Glomerular endothelial cell (primary cell): Measurements from ENCODE around the gene TSPAN3. TPM values are rescaled to one million over a fixed set of nuclear protein-coding genes. Genes with fewer than 3 reads are reported as not detected.

Source experiments
- DNase-seq: peaks from one replicate; pipeline ENCODE4 v3.0.0-alpha.2; 2011; ENCODE audit warnings: low read depth, low spot score; ENCODE audit errors: extremely low read depth
- total RNA-seq: library from RNA; depleted of rRNA; stranded (reverse); fragments of >200 nt; gene quantifications from 2 replicates; pipeline ENCODE4 v1.2.3, GENCODE V29; 2015

TSPAN3 gene
- total RNA-seq, 1 donor from 2014 or later: 287 TPM

DNA sequence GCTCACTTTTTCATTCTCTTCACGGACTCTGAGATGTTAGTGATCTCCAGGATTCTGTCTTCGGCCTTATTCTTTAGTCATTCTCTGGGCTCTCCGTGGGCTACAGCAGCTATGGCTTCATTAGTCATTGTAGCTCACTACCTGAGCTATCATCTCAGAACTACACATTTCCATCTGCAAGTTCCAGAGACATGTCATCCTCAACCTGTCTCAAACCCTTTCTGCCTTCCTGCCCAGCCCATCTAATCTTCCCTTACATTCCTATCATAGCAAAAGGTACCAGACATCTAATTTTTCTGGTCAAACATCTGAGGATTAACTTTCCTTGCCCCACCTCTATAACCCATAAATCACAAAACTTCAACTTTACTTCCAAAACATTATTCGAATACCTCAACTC, 13.2 kb downstream of the TSPAN3 start:
- no peak for DNase-seq

DNA sequence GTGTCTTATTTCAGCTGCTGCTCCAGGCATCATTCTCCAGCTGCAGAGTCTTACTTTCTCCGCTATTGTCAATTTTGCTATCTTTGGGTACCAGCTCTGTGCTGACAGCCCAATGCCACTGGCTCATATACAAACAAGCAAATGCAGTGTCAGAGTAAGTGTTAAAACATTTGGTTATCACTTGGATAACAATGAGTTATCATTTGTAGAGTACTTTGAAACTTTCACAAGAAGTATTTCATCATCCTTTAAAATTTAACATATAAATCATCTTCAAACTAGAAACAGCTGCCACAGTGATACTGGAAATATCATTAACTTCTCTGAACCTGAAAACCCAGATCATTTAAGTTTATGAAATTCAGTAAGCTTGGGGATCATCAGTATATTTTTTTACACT, 13.8 kb downstream of the TSPAN3 start:
- no peak for DNase-seq

DNA sequence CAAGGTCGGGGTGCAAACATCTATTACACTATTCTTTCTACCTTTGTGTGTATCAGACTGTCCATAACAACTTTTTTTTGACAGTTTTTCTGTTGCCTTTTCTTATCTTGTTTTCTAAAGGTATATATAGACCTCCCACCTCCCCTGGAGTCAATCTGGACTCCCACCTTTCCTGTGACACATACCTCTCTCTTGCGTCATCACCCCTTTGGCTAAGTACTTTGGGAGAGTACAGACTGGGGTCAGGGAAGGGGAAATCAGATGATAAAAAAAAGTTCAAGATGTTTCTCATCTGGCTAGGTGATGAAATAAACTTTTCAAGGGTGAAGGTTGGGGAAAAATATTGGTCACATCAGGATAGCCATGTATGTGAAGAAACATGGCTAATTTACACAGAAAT, 17.2 kb downstream of the TSPAN3 start:
- no peak for DNase-seq

DNA sequence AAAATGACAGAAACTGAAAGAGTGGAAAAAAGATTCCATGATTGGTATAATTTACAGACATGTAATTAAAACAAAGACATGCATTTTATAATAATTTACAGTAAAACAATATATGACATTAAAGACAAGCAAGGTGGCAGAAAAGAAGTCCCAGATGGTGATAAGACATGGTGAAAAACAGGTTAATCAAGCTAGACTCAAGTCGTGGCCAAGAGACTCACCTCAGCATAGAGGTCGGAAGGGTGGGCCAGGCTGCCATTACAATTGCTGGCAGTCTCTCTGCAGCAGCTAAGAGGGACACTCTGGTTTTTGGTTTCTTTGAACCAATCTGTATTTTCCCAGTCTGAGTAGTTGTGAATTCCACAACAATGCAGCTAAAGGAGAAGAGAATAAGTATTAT, 18.4 kb downstream of the TSPAN3 start:
- no peak for DNase-seq

DNA sequence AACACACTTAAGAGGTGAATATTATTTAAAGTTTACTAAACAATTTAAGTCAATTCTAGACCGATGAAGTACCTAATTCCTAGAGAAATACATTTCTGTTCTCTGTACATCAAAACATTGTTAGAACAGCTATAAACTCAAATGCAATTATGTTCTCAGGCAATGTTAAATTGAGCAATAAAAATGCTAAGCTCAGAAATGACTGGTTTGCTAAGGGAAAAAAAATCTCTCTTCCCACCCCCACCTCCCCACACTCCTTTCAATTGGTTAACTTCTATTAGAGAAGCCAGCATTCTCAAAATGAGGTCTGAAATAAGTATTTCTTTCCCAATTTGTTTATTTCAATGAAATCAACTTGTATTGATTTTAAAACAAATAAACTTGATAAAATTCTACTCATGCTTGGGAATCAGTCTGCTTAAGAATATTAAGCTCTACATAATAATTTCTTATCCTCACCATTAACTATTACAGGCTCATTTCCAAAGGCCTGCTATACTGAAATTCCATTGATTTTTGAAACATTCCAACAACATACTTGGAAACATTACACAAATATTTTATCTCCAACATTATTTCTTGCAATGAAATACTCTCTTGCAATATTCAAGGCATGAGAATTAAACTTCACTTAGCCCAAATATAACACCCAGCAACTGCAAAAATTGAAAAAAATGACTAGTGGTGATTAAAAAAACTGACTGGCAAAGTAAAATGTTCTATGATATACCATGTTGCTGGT, 22.6 kb downstream of the TSPAN3 start:
- DNase-seq: no peak

DNA sequence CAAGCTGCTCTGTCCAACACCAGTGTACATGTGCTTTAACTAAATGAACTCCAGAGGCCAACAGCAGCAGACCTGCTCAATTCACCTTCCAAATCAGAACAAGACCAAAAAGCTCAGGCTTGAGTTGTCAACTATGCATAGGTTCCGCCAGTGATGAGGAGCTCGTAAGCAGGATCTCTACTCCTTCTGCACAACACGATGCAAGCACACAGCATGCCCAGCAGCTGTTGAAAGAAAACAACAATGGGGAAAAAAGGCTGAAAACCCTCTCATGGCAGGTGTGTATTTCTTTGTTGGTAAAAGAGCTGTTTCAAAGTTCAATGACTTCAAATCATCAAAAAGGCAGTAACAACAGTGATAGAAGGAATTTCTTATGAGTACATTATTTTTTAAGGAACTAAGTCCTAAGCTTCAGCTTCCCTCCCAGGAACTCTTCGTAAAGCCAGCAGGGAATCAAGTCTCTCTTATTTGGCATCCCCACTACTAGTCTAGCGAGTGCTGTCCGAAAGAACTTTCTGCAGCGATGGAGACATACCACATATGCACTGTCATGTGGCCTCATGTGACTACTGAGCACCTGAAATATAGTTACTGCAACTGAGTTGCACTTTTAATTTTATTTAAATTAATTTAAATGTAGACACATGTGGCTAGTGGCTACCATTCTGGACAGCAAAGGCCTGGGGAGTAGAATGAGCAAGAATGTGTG, 24.1 kb downstream of the TSPAN3 start:
- DNase-seq: no peak

DNA sequence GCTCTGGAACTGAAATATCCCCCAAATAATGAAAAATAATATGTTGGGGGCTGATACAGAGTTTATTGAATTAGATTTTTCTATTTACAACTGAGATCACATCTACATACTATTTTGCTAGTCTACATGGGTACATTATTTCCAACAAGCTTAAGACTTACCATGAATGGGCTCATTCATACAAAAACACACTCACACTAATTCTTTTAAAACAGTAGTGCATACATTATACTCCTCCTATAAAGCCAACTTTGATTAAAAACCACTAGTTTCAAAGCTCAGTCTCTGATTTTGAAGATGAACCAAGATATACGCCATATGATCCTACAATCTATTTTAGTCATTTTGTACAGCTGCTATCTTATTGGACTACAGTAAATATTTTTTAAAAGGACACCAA, 24.9 kb downstream of the TSPAN3 start:
- no peak for DNase-seq

DNA sequence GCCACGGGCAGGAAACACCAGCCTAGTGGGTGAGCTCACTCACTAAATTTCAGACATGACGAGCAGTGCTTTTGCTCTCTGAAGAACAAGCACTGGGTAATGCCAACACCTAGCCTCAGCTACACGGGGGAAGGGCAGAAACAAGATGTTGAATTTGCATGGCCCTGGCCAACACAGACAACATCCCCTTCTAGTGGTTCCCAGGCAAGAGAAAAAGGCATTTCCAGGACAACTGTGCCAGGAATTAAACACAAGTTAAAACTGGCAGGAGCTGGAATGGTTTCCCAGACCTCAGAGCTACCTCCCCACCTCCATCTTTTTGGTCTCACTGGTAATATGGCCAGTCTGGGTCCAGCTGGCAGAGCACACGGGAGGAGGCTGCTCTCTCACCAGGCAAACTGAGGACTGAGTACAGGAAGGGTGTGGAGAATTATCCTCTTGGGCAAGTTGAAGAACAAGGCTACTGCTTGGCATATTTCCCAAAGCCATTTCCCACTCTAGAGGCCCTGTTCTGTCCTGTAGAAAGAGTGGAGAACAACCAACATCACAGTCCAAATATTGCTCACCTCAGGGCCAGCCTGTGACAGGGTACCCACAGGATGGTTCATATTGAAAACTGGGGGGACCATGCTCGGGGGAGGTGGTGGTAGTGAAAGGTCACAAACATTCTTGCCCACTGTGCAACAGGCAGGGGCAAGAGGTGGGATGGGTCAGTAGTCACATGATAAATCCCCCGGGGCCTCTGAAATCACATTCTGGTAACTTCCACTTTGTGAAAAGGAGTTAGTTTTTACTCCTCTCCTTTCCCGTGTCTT, 26.5 kb downstream of the TSPAN3 start:
- DNase-seq: no peak

DNA sequence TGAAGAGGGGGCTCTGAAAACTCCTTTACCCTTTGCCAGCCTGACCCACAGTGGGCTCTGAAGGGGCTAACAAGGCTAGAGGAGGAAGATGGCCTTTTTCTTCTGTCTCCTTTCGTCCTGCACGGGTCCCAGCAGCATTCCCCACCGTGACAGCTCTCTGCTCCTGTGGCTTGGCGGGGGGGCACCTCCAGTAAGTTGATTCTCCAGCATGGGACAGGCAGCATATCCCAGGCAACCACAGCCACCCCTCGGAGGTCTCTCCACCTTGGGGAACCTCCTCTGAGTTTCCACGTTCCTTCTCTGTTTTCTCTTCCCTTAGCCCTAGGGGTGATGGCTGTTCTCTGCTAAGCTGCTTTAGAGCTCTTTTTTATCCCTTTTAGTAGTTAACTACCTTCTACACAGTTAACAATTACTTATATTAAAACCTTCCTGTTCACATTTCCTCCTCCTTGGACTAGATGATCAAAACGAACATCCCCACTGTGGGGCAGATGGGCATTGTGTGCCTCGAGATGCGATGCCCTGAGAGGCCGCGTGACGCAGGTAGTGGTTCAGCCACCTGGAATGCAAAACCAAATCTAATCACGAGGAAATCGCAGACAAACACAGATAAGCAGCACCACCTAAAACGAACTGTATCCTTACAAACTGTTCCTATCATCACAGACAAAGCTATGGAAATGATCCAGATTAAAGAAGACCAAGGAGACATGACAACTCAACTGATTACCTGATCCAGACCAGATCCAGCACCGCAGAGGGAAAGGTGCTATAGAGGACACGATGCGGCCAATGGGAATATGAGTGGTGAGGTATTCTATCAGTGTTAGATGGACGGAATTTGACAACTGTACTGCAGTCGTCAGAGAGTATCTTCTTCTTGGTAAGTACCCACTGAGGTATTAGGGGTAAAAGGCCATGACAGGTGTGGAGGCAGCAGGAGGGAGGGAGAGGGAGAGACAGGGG, 27.7 kb downstream of the TSPAN3 start:
- no peak for DNase-seq

DNA sequence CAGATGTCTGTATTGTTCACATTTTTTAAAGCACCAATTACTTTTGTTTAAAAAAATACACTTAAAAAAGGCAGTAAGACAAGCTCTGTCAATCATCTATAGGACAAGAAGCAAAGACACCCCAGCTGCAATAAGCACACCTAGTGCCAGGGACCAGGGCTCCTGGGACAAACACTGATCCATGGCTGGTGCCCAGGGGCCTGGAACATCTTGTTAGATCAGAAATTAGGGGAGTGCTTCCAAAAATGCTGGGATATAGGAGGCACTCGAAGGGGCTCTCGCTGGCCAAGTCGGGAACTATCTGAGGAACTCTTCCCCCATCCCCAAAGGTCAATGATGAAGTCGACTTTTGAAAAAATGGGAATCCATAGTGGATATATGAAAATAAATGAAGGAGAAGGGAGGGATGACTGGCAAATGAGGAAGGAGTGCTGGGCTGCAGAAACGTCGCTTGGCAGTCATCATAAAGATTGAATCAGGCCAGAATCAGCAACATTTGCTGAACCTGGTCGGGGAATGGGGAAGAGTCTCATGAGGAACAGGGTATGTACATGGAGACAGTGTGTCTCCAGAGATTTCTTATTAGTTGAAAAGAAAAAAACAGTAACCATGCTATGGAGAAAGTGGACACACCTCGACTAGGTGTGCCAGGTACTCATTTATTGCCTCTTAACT, 28.5 kb downstream of the TSPAN3 start:
- no peak for DNase-seq

DNA sequence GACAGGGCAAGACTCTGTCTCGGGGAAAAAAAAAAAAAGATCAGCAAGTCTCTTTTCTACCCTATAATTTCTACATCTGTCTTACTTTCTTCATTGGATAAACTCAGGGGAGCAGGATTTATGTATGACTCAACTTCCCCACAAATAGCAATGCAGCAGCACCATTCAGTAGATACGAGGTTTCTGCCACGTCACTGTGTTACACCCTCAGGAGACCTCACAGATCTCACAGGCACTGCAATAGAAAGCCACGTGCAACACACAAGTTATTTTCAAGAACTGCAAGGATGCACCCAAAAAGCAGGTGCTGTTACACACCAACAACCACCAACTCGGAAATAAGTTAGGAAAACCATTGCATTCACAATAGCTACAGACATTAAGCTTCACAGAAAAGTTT, 30.2 kb downstream of the TSPAN3 start:
- DNase-seq: no peak

DNA sequence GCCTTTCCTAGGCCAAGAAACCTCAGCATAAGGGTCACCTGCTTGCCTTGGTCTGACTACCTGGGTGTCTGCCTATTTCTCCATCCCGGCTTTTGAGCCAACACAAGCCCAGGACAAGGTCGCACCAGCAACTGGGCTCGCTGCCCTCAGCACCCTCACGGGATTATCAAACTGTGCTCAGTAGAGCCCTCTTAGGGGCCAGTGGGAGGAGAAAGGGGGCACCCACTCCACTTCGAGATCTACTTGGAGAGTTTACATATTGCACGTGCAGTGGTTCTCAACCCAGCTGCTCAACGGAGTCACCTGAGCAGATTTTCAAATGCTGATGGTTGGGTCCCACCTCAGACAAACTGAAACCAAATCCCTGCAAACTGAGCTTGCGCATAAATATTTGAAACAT, 31.1 kb downstream of the TSPAN3 start:
- no peak for DNase-seq

DNA sequence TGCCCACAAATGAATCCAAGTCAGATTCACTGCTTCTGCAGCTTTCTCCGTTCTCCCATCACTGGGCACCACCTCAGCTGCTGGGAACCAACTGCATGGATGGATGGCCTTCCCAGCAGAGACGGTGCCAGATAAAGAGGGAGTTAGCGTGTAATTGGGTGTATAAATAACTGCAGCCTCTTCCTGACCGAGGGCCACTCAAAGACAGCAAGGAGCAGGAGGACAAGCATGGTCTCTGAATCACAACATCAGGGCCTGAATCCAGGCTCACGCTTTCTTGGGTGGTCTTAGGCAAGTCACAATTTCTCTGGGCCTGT, 31.7 kb downstream of the TSPAN3 start:
- no peak for DNase-seq

DNA sequence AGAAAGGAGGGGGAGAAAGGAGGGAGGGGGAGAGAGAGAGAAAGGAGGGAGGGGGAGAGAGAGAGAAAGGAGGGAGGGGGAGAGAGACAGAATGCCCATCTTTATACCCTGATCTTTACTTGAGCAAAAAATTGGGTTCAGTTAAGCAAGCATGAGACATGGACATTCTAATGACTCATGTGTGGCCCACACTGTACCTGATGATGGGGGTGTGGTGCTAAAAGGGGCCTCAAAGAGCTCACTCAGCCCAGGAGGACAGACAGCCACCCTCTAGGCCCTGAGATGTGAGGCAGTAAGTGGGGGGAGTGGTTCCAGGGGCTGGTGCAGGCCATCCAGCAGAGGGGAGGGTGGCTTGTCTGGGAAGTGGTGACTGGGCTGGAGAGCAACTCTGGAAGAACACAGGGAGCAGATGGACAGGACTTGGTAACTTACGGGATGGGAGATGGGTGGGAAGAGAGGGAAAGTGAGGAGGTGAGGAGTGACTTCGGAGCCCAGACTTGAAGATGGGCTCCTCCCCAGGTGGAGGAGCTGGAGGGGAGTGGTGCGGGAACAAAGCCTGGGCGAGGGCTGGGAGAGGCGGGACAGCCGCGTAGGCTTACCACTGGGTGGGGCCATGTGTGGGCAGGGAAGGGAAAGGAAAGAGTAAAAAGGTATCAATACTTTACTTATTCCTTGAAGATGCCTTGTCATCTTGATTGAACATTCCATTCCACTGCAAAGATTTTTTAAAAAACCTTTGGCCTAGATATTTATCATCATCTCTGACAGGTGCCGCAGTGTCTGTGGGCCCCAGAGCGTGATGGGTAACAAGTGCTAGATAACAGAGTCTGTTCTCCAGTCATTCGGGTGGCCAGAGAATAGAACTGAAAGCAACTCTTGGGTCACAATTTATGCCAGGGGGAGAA, 32.3 kb downstream of the TSPAN3 start:
- no peak for DNase-seq

DNA sequence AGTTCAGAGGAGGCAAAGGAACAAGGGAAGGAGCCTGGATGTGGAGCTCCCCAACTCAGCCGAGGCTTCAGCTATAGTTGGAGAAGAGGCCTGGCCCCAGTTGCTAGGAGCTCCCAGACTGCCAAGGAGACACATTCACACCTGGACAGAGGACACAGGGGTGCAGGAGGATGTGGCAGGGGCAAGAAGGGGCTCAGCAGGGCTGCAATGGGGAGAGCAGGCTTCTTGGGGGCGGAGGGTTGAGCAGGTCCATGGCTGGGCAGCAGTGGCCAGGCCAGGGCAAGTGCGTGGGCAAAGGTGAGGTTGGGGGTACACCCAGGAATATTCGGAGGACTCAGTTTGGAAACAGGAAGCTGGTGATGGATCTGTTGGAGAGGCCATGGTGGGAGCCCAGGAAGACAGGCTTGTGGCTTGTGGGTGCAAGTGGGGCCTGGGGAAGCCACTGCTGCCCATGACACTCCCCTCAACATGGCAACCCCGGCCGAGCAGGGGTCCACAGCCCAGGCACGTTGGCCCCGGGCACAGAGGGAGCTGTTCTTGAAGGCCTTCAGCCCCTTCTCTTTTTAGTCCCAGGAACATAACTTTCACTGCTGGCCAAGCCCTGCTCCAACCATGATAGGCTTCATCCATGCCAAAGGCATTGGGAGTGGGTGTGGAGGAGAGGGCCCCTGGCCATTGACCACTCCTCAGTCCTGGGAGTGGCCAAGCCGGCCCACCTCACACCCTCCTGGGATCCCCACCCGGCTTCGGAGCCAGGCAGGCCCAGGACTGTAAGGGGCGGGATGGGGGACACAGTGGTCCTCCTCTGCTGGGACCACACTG, 33.3 kb downstream of the TSPAN3 start:
- no peak for DNase-seq

DNA sequence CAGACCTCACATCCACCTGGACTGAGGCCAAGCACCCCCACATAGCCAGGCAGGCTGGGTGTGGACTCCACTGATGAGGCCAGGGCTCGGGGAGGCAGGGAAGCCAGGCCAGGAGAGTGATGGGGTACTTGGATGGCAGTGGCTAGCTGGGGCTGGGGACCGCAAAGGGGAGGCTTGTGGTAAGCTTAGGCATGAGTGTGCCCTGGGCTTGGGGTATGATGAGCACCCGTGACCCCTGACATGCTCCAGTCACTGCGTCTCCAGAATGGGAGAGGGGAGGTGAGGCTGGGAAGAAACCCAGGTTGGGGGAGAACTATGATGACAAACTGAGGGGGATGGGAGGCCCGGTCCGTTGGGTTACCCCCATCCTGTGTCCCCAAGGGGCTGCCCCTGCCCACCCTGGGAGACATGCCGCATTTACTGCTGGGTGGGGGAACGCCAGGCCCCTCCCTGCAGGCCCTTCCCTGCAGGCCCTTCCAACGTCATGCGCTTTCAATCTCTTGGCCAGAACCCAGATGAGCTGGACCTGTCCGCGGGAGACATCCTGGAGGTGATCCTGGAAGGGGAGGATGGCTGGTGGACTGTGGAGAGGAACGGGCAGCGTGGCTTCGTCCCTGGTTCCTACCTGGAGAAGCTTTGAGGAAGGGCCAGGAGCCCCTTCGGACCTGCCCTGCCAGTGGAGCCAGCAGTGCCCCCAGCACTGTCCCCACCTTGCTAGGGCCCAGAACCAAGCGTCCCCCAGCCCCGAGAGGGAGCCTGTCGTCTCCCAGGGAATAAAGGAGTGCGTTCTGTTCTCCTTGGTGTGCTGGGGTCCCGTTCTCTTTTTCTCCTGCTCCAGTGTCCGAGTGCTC, 34.1 kb downstream of the TSPAN3 start:
- DNase-seq: no peak

DNA sequence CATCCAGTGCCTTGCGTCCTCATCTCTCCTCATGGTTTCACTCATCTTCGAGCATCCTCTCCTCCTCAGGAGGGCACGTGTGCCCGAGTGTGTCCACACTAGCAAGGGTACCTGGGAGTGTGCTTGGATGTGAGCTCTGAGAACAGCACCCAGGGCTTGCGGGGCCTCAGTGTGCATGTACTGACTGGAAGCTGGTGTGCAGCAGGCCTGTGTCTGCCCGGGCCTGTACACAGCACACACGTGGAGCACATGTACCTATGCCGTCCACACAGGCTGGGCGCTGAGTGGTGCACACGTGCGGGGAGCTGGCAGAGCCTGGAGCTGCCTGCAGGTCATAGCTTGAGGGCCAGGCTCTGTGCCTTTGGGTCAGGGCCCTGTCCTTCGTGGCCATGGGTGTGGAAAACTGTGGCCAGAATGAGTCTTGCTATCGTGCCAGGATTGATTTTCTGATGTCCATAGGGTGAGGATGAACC, 34.9 kb downstream of the TSPAN3 start:
- no peak for DNase-seq
